H1 (cell line): ENCODE measurements around the gene KAZALD1.

Source experiments
- BCL11A ChIP-seq, 2 experiments: IDR thresholded peaks; one replicate each; pipeline ENCODE4 v1.6.1; 2011; ENCODE audit warnings: low read depth in 2 of 2, low read length in 2 of 2, mild to moderate bottlenecking in 2 of 2
- CBX5 ChIP-seq: fragments of 300-800, 300-1000 bp; sonication (generic); IDR thresholded peaks from 2 replicates; pipeline ENCODE4 v1.7.1; 2016; ENCODE audit warnings: antibody characterized with exemption, low read length, low read depth
- CHD2 ChIP-seq: IDR thresholded peaks from 2 replicates; pipeline ENCODE4 v1.6.1; 2012; ENCODE audit warnings: low read length, improper control_type of control experiment
- CREB1 ChIP-seq: IDR thresholded peaks from 2 replicates; pipeline ENCODE4 v1.6.1; 2012; ENCODE audit warnings: inconsistent platforms
- EP300 ChIP-seq, 2 experiments: IDR thresholded peaks; 1 replicate in 1 of 2; 2 replicates in 1 of 2; pipeline ENCODE4 v1.6.1; 2011 to 2012; ENCODE audit warnings: low read depth in 2 of 2, low read length in 2 of 2, mild to moderate bottlenecking in 2 of 2, borderline replicate concordance in 1 of 2, inconsistent platforms in 1 of 2, moderate library complexity in 1 of 2
- EZH2 ChIP-seq: fragments of 200-600 bp; sonication (generic); IDR thresholded peaks from 2 replicates; pipeline ENCODE4 v1.7.1; 2012; ENCODE audit warnings: low read depth, mild to moderate bottlenecking, moderate library complexity, low read length, inconsistent platforms; ENCODE audit not compliant: severe bottlenecking
- JUND ChIP-seq: IDR thresholded peaks from 2 replicates; pipeline ENCODE4 v1.6.1; 2011; ENCODE audit warnings: mild to moderate bottlenecking, improper control_type of control experiment, low read length
- MAFK ChIP-seq: IDR thresholded peaks from 2 replicates; pipeline ENCODE4 v1.6.1; 2012; ENCODE audit warnings: low read depth, mild to moderate bottlenecking, improper control_type of control experiment, low read length
- POLR2A ChIP-seq, 2 experiments: IDR thresholded peaks; 1 replicate in 1 of 2; 2 replicates in 1 of 2; pipeline ENCODE4 v1.6.1; 2011; ENCODE audit warnings: low read depth in 2 of 2, low read length in 2 of 2, mild to moderate bottlenecking in 2 of 2; ENCODE audit errors: control extremely low read depth in 1 of 2
- POLR2AphosphoS5 ChIP-seq: IDR thresholded peaks from 2 replicates; pipeline ENCODE4 v1.6.1; 2011; ENCODE audit warnings: low read depth, low read length
- SIN3A ChIP-seq, 2 experiments: IDR thresholded peaks in 1 of 2; conservative IDR thresholded peaks in 1 of 2; 2 replicates each; pipeline ENCODE4 v1.6.1; 2011 to 2012; ENCODE audit warnings: low read length in 2 of 2, improper control_type of control experiment in 1 of 2, low read depth in 1 of 2, mild to moderate bottlenecking in 1 of 2
- TEAD4 ChIP-seq: IDR thresholded peaks from 2 replicates; pipeline ENCODE4 v1.6.1; 2012; ENCODE audit warnings: low read depth, low read length, inconsistent platforms, mixed read lengths
- TF ChIP-seq, protein P1 (sequence below), 3 experiments: IDR thresholded peaks; 1 replicate in 2 of 3; 2 replicates in 1 of 3; pipeline versions ENCODE4 v1.5.1 to v1.6.1; 2011; ENCODE audit warnings: low read length in 3 of 3, mild to moderate bottlenecking in 3 of 3, inconsistent platforms in 2 of 3, low read depth in 1 of 3, moderate library complexity in 1 of 3; ENCODE audit not compliant: insufficient read depth in 1 of 3; ENCODE audit errors: control extremely low read depth in 1 of 3

DNA sequence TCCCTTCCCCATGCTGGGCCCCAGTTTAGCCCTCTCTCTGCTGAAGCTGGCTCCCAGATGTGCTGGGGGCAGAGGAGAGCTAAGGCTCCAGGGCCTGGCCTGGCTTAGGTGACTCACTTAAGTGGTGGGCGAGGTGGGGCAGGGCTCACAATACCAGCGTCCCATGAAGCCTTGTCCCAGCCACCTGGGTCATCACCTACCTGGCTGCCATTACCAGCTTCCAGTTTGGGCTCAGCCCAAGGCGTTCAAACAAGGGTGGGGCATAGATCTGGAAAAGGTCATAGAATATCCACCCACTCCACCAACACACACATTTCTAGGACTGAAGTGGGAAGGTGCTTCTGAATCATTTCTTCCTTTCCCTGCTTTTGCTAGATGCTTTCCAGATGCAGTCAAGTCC lies 8.3 kb downstream of the KAZALD1 start:
- TF ChIP-seq POLR2A (IDR thresholded peaks at IDR 0.05; ENCODE audit: control extremely low read depth in 1 of 2, low read depth in 2 of 2, low read length in 2 of 2) (no peak), EZH2 (no peak), BCL11A (IDR thresholded peaks at IDR 0.05; ENCODE audit: low read depth in 2 of 2, low read length in 2 of 2) (no peak), TEAD4 (no peak), POLR2AphosphoS5 (no peak), EP300 (IDR thresholded peaks at IDR 0.05; ENCODE audit: borderline replicate concordance in 1 of 2, low read depth in 2 of 2, low read length in 2 of 2) (no peak), CBX5 (no peak), CREB1 (no peak), MAFK (no peak), CHD2 (no peak), SIN3A (conservative IDR thresholded peaks at IDR 0.05 in 1 of 2, IDR thresholded peaks at IDR 0.05 in 1 of 2; ENCODE audit: low read depth in 1 of 2, low read length in 2 of 2) (no peak), JUND (no peak)
- TF ChIP-seq, protein P1, sequence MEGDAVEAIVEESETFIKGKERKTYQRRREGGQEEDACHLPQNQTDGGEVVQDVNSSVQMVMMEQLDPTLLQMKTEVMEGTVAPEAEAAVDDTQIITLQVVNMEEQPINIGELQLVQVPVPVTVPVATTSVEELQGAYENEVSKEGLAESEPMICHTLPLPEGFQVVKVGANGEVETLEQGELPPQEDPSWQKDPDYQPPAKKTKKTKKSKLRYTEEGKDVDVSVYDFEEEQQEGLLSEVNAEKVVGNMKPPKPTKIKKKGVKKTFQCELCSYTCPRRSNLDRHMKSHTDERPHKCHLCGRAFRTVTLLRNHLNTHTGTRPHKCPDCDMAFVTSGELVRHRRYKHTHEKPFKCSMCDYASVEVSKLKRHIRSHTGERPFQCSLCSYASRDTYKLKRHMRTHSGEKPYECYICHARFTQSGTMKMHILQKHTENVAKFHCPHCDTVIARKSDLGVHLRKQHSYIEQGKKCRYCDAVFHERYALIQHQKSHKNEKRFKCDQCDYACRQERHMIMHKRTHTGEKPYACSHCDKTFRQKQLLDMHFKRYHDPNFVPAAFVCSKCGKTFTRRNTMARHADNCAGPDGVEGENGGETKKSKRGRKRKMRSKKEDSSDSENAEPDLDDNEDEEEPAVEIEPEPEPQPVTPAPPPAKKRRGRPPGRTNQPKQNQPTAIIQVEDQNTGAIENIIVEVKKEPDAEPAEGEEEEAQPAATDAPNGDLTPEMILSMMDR (IDR thresholded peaks at IDR 0.05; ENCODE audit: control extremely low read depth in 1 of 3, insufficient read depth in 1 of 3, low read depth in 1 of 3, low read length in 3 of 3): no peak
